AG09309 (cell line): Measurements from ENCODE around the gene LYPD6B.

Experiments
- DNase-seq: peaks from one replicate; pipeline ENCODE4 v3.0.0-alpha.2; 2010; ENCODE audit warnings: low read depth
- H3K4me3 ChIP-seq: 2 replicates; pipeline ENCODE4 v1.5.1; 2011; ENCODE audit warnings: mild to moderate bottlenecking, low read depth, low read length, moderate library complexity; ENCODE audit not compliant: control insufficient read depth
- TF ChIP-seq, protein P1 (sequence below): IDR thresholded peaks from 2 replicates; pipeline ENCODE4 v1.5.1; 2011; ENCODE audit warnings: mild to moderate bottlenecking, low read depth, low read length, inconsistent platforms; ENCODE audit not compliant: insufficient read depth, control insufficient read depth; ENCODE audit errors: missing control alignments

Gene LYPD6B

DNA sequence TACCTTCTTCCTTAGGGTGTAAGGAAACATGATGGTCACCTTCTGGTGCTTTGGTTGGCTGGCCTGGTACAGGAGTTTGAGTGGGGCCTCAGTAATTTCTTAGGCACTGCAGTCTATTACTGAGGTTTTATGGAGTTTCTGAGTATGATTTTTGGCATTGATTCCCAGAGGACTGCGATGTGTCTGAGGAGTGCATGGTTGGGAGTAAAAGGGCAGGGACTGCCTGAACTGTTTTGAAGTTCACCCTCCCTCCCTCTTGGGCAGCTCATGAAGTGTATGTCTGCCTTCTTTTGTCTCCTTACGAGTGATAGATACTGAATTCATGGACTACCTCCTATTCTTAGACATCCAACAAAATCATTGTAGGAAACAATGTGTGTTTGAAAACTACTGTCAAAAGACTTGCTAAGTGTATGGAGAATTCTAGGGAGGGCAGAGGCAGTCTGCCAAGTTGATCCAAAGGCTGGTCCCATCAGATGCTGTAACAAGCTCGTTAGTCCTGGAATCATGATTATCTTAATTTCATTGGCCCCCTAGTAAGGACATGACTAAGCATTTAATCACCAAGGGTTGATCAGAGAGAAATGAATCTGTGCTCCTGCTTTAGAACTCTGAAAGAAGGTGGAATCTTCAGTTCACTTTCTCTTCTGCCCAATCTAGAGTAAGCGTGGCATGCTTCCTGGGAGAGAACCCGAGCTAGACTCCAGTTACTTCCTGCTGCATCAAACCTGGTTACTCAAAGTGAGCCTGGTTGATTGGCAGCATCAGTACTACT, 26.5 kb downstream of the LYPD6B start:
- DNase-seq = peak; percentile 51
- TF ChIP-seq, protein P1, sequence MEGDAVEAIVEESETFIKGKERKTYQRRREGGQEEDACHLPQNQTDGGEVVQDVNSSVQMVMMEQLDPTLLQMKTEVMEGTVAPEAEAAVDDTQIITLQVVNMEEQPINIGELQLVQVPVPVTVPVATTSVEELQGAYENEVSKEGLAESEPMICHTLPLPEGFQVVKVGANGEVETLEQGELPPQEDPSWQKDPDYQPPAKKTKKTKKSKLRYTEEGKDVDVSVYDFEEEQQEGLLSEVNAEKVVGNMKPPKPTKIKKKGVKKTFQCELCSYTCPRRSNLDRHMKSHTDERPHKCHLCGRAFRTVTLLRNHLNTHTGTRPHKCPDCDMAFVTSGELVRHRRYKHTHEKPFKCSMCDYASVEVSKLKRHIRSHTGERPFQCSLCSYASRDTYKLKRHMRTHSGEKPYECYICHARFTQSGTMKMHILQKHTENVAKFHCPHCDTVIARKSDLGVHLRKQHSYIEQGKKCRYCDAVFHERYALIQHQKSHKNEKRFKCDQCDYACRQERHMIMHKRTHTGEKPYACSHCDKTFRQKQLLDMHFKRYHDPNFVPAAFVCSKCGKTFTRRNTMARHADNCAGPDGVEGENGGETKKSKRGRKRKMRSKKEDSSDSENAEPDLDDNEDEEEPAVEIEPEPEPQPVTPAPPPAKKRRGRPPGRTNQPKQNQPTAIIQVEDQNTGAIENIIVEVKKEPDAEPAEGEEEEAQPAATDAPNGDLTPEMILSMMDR = no peak

DNA sequence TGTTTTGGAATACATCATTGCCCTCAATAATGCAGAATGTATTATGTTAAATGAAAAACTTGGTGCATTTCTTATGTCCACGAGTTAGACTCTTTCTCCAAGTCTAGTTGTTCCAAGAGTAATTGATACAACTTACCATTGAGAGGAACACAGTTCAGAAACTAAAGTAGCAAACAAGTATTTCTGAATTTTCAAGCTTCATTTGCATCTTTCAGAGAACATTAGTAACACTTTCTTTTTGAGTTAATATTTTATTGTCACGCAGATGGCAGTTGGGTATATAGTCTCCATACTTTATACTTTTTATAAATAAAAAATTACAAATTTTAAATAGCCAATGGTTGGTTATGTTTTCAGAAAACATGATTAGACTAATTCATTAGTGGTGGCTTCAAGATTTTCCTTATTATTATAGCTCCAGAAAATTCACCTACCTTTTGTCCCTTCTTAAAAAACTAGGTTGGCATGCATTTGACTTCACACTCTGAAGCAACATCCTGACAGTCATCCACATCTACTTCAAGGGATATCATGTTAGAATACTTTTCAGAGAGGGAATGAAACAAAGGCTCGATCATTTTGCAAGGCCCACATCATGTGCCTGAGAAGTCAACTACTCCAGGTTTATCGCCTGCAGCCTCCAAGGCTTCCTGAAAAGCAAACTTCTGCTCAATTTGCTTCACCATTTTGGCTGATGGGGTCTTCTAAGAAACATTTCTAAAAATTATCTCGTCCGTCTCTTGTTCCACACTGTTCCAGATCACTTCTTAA, 29.9 kb downstream of the LYPD6B start:
- no peak overlapping the region for H3K4me3 ChIP-seq
- TF ChIP-seq, protein P1 = no peak
- DNase-seq = no peak

More for the DNA sequence above, 26.5 kb downstream of the LYPD6B start:
- H3K4me3 ChIP-seq = no peak overlapping the region

DNA sequence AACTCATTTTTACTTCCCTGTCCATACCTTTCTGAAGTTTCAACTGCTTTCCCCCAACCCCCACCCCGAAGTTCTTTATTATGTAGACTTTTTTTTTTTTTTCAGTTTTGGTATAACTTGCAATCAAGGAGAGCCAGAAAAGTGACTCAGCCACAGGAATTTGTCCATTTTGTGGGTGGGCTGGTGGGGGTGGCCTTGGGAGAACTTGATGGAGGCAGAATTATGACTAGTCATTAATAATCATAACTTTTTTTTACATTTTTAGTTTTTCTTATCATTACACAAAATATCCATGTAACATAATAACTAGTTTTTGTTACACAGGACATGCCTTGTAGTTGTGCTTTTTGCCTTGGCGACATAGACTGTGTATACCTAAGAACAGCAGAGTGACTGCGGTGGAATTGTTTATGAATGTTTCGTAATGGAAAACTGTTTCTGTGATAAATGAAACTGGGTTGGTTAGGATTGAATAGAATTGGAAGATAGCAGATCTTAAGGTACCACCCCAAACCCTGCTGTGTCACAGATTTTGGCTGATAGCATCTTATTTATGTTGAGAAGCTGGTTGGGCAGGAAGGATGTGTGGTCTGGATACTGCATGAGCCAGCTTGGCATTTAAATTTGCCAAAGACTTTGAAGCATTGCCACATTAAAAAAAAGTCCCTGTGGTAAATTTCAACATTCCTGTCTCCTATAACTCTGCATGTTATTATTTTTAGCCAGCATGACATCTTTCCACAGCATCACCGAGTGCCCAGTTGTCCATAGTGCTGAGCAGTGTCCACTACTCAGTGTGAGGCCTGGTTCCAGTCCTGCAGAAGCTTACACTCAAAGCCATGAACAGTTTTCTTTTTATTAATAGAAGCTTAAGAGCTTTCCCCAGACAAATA, 30.7 kb downstream of the LYPD6B start:
- DNase-seq = peak; percentile 82
- no peak overlapping the region for H3K4me3 ChIP-seq
- TF ChIP-seq, protein P1 = no peak

DNA sequence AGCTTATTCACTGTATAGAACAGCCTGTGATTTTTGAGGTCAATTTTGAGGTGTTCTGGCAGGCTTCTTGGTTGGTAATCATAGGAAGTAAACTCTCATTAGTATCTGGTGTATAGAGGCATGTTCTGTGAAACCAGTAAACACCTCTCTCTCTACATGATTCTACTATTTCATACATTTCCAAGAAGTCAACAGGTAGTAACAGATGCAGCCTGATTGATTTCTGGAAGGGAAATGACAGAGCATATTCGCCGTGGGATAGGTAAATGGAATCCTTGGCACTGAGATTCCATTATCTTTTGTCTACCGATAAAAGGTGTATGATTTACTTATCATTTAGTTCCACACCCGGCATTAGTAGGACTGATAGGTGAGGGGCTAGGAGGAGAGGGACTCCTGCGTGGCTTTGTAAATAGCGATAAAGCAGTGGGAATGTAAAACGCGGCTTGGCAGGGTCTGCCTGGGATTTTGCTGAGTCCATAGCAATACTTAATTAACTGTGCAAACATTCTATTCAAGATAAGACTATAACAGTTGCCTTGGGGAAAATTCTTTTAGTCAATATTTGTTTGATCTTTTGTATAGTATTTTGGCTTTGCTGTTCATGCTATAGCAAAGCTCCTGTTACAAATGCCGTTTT, 32.3 kb downstream of the LYPD6B start:
- TF ChIP-seq, protein P1 = no peak
- no peak for DNase-seq

DNA sequence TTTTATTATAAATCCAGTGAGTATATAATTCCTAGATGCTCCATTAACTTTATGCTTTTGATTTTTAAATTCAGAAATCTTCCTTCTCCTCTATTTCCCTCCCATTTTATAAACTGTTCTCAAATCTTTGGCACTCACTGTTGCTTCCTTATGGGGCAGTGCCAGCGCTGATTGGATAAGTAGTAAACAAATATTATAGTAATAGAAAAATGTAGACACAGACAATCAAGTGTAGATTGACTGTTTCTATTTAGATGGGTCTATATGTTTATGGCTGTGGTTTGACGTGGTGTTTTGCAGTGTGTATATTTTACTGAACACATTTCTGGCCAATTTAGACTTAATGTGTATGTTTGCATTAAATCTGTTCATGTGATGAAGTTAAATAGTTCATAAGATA, 36.6 kb downstream of the LYPD6B start:
- no peak overlapping the region for H3K4me3 ChIP-seq
- TF ChIP-seq, protein P1 = no peak
- DNase-seq = no peak

More for the DNA sequence above, 32.3 kb downstream of the LYPD6B start:
- no peak overlapping the region for H3K4me3 ChIP-seq

DNA sequence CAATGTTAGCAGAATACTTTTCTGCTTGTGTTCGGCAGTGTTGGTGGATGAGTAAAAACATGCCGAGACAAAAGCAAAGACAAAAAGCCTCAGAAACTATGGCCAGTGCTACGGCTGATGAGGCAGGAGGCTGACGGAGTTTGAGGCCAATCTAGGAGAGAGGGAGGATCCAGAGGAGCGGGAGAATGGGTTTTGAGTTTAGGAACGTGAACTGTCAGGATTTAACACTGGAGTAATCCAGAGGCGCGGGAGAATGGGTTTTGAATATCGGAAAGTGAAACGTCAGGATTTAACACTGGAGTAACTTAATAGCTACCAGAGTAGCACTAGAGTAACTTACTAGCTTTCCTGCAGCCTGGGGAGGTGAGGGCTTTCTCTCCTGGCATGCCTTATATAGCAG, 37.4 kb downstream of the LYPD6B start:
- no peak for DNase-seq
- peak overlapping the region; percentile 28 for H3K4me3 ChIP-seq
- TF ChIP-seq, protein P1 = no peak
